ENCODE data around the gene MROH2B.

MROH2B gene

DNA sequence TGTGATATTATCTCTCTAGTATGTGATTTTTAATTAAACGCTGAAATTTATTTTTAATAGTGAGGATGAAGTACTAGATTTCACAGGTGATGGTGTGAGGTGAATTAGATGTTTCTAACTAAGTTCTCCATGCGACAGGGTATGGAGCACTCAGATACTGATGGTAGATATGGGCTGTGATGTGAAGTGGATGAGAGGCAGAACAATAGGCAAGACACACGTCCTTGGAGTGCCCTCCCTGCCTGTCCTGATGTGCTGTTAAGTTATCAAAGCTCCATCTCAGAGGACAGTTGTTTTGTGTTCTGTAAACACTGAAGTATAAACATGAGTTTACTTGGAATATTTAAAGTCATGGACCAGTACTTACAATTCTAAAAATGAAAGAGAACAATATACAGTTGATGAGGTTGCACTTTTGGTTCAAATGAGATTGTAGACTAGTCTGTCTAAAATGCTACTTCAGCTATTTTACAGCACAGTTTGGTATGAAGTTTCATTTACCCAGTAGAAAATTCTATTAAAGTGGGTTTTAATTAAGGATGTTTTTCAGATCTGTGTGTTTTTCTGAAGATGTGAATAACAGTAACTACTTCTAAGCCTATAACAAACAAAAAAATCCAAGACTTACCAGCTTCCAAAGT lies 97.7 kb downstream of the MROH2B start:
- DNase-seq (ENCODE audit: low read depth in 2 of 3, low spot score in 1 of 3) = no peak

DNA sequence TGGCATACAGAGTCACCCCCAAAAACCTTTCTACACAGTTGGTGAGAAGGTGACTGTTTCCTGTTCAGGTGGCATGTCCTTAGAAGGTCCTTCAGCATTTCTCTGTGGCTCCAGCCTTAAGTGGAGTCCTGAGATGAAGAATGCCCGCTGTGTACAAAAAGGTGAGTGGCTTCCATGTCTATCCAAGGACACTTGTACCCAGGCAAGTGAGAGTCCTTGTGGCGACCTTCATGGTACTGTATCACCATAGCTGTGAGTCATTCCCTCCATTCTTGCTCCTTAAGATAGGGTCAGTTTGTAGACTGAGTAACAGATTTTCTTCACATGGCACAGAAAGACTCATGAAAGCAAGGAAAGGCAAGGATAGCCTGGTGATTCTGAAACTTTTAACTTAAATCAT lies 98.7 kb downstream of the MROH2B start:
- no peak for DNase-seq (ENCODE audit: low read depth in 2 of 3, low spot score in 1 of 3)

- DNase-seq (ENCODE audit: low read depth in 2 of 3, low spot score in 1 of 3) = no peak
Measured at GRCh38 chr5:40962207-40962955, 108.8 kb downstream of the MROH2B start.

DNA sequence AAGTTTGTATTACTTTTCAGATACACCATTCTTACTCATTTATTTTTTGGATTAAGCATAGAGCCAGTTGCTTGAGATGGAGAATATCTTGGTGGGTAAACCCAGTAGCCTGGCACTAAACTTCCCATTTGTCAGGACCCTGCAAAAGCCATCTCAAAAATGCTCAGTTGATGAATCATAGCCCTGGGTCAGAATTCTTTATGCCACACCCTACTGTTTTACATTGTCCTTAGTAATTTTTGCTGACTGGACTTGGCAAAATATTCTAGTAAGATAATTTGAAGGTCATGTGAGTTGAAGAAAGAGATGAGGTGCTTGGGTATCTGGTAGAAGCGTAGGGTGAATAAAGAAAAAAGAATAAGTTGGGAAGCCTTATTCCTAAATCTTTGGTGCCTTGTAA lies 111.1 kb downstream of the MROH2B start:
- no peak for DNase-seq (ENCODE audit: low read depth in 2 of 3, low spot score in 1 of 3)

DNA sequence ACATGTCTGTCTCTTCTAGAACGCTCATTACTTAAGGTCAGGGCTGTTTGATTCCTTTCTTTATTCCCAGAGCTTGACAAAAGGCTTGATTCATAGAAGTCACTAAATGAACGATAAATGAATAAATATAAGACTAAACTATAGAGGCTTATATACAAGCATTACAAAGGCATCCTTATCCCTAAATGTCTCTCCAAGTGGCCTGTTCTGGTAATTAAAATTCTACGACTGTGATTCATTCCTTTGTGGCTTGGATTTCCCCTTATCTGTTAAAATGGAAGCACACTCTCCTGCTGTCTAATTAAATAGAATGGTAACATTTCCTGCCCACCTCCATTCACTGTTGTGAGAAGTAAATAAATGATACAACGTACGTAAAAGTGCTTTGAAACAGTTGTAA lies 112.3 kb downstream of the MROH2B start:
- no peak for DNase-seq (ENCODE audit: low read depth in 2 of 3, low spot score in 1 of 3)

- no peak for DNase-seq (ENCODE audit: low read depth in 2 of 3, low spot score in 1 of 3)
Measured at GRCh38 chr5:40957048-40957447, 114.1 kb downstream of the MROH2B start.

- DNase-seq (ENCODE audit: low read depth in 2 of 3, low spot score in 1 of 3) = no peak
Measured at GRCh38 chr5:40955313-40955712, 115.8 kb downstream of the MROH2B start.
